ENCODE results near the gene IL17REL. TPM values are rescaled to one million over a fixed set of nuclear protein-coding genes. Genes with fewer than 3 reads are reported as not detected.
A peak's percentile ranks its signal among the peaks of the same experiment; 100 is the strongest.

Gene IL17REL
- total RNA-seq, 1 donor from 2014 or later = 0.17 TPM

DNA sequence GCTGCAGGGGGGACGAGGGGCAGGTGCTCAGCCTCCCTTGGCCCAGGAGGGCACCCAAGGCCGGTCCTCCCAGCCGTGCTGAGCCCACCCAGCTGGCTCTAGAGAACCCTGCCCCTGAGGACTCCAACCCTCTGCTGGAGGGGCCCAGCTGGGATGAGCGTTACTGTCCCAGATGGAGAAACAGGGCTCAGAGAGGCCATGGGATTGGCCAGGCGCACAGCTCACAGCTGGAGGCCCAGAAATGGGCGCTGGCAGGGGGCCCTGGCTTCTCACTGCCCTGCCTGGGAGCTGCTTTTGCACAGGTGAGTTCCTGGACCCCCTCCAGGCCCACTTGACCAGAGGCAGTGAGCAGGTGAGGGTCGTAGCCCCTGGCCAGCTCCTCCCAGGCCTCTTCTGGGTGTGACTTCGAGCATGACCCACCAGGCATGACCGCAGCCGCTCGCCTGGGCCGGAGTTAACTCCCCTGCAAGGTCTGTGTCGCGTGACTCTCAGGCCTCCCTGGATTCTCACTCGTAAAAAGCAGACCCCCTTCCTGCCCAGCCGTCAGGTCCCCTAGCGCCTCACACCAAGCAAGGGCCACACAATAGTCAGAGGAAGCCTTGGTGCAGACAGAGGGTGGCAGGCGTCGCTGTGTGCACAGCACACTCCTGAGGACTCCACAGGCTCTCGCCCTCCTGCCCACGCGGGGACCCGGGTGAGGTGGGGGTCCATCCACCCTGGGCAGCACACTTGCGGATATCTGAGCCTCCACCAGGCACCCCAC, 19.7 kb upstream of the IL17REL start:
- Mint-ChIP-seq H3K4me1 (ENCODE audit: low read depth) (peaks cover 6% of the 10 kb centered on the region), H3K36me3 (ENCODE audit: low read depth) (no peaks in the 10 kb centered on the region), H3K27ac (ENCODE audit: unreplicated experiment) (no peak overlapping the region), H3K9me3 (ENCODE audit: low read depth) (no peaks in the 10 kb centered on the region), H3K27me3 (ENCODE audit: low read depth) (peaks cover 2% of the 10 kb centered on the region), H3K4me3 (ENCODE audit: unreplicated experiment) (no peak overlapping the region)
- no peak for DNase-seq (ENCODE audit: low spot score)
- TF ChIP-seq, protein P1, sequence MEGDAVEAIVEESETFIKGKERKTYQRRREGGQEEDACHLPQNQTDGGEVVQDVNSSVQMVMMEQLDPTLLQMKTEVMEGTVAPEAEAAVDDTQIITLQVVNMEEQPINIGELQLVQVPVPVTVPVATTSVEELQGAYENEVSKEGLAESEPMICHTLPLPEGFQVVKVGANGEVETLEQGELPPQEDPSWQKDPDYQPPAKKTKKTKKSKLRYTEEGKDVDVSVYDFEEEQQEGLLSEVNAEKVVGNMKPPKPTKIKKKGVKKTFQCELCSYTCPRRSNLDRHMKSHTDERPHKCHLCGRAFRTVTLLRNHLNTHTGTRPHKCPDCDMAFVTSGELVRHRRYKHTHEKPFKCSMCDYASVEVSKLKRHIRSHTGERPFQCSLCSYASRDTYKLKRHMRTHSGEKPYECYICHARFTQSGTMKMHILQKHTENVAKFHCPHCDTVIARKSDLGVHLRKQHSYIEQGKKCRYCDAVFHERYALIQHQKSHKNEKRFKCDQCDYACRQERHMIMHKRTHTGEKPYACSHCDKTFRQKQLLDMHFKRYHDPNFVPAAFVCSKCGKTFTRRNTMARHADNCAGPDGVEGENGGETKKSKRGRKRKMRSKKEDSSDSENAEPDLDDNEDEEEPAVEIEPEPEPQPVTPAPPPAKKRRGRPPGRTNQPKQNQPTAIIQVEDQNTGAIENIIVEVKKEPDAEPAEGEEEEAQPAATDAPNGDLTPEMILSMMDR (IDR thresholded peaks at IDR 0.05) = no peak

DNA sequence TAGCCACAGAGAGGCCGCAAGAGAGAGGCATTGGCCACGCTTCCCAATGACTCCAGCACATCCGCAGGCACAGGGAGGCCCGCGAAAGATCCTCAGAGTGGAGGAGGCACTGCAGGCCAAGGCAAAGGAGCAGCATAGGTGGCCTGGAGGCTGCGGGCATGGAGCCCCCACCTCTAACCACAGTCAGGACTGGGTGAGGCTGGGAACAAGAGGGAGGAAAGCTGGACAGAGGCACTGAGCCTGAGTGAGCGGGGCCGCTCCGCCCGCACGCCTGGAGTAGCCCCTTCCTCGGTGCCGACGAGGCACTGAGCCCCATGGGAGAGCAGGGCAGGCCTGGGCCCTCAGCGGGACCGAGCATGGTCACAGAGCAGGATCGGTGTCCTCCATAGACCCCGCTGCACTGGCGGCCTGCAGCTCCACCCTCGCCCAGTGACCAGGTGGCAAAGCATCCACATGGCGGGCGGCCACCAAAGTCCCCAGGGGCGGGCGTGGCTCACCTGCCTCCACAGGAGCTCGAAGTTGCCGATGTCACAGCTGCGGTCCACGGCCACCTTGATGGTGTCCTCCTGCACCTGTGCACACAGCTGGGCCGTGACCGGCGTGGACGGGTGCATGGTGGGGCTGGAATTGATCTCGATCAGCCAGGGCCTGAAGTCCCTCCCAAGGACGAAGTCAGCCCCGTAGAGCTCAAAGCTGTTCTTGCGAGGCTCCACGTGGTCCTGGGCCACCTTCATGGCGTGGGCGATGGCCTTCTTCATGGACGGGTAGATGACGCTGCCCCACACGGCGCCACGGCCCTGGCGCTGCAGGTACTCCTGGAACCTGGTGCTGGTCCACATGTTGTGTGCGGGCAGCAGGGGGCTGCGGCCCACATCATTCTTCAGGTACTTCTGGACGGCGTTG, 18.9 kb upstream of the IL17REL start:
- H3K4me1 Mint-ChIP-seq (ENCODE audit: low read depth) = peaks cover 6% of the 10 kb centered on the region
- DNase-seq (ENCODE audit: low spot score) = peak; percentile 91

DNA sequence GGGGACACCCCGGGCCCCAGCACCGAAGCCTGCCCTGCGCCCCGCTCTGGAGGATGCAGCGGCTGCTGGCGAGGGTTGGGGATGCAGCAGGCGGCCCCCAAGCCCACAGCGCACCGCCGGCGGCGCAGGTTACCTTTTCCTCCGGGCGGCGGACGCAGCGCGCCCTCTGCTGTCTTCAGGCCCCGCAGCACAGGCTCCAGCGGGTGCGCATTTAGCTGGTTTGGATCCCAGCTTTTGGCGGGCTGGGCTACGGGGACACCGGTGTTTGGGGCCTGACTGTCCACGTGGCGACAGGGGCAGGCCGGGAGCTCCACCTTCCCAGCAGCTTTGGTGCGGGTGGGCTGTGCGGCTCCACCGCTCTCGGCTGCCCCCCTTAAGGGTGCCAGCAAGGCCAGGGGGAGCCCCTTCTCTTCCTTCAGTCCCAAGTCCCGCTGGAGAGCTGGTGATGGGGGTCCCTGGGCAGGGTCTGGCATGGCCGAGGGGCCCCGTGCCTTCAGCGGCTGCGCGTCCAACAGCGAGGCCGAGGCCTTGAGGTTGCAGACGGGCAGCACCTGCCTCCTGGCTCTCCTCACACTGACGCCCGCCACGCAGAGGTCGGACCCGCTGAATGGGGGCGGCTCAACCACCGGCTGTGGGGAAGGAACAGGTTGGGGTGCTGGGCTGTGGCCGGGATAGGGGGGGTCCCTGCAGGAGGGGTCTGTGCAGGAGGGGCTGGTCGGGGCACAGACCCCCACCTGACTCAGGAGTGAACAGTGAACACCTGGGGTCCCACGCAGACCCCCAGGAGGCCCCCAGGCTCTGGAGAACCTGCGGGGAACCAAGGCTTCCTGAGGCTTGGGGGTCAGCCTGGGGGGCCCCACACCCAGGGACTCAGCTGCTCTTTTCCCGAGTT, 18.0 kb upstream of the IL17REL start:
- Mint-ChIP-seq H3K4me1 (ENCODE audit: low read depth) (peaks cover 6% of the 10 kb centered on the region), H3K4me3 (ENCODE audit: unreplicated experiment) (no peak overlapping the region), H3K9me3 (ENCODE audit: low read depth) (no peaks in the 10 kb centered on the region), H3K27ac (ENCODE audit: unreplicated experiment) (no peak overlapping the region), H3K27me3 (ENCODE audit: low read depth) (peaks cover 2% of the 10 kb centered on the region), H3K36me3 (ENCODE audit: low read depth) (no peaks in the 10 kb centered on the region)
- peak; percentile 92 for DNase-seq (ENCODE audit: low spot score)
- TF ChIP-seq, protein P1 (IDR thresholded peaks at IDR 0.05) = peak; percentile 92

More for the DNA sequence above, 18.9 kb upstream of the IL17REL start:
- H3K27ac Mint-ChIP-seq (ENCODE audit: unreplicated experiment) = no peak overlapping the region
- no peak overlapping the region for H3K4me3 Mint-ChIP-seq (ENCODE audit: unreplicated experiment)
- H3K27me3 Mint-ChIP-seq (ENCODE audit: low read depth) = peaks cover 2% of the 10 kb centered on the region
- TF ChIP-seq, protein P1 (IDR thresholded peaks at IDR 0.05) = no peak
- H3K9me3 Mint-ChIP-seq (ENCODE audit: low read depth) = no peaks in the 10 kb centered on the region
- no peaks in the 10 kb centered on the region for H3K36me3 Mint-ChIP-seq (ENCODE audit: low read depth)

DNA sequence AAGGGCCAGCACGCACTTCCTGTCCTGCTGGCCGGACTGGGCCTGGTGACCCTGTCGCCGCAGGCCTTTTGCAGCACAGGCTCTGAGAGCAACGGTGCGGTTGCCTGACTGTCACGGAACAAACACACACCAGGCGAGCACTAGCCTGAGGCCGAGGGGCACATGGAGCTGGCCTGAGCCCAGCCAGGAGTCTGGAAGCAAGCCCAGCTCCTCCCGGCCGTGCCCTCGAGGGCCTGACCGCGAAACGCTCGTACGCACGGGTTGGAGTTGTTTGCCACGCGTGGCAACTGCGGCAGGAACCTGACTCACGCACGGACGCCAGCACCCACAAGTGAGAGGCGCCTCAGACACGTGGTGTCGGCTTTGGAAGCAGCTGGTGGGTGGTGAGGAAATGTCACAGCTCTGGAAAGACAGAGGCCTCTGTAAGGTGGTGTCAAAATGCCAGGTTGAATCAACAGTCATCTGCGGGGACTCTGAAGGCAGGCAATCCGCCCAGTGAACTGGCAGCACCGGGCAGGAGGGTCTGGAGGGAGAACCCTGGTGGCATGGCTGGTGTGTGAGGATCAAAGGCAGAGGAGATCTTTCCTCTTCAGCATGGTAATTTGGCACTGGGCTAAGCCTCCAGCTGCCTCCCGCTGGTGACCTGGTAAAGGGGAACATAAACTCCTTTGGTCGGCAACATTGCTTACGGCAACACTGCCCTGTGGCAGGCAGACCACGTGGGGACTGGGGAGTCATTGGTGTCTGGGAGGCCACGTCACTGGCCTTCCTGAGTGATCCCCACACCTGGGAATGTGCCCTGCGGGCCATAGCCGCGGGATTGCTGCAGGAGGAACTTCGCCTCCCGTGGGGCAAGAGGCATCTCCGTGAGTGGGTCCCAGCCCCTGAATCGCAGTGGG, 15.3 kb upstream of the IL17REL start:
- no peaks in the 10 kb centered on the region for H3K36me3 Mint-ChIP-seq (ENCODE audit: low read depth)
- DNase-seq (ENCODE audit: low spot score) = no peak
- no peaks in the 10 kb centered on the region for H3K9me3 Mint-ChIP-seq (ENCODE audit: low read depth)
- no peak overlapping the region for H3K4me3 Mint-ChIP-seq (ENCODE audit: unreplicated experiment)
- TF ChIP-seq, protein P1 (IDR thresholded peaks at IDR 0.05) = no peak
- no peak overlapping the region for H3K27ac Mint-ChIP-seq (ENCODE audit: unreplicated experiment)
- peaks cover 6% of the 10 kb centered on the region for H3K4me1 Mint-ChIP-seq (ENCODE audit: low read depth)
- H3K27me3 Mint-ChIP-seq (ENCODE audit: low read depth) = peaks cover 11% of the 10 kb centered on the region
